ENCODE measurements around the gene CTCF. TPM values are rescaled to one million over a fixed set of nuclear protein-coding genes. Genes with fewer than 3 reads are reported as not detected.

CTCF gene
- total and polyA plus RNA-seq, 2 donors (not counting 3 experiments of a cell fraction or from before 2014, with no cell fraction given), result 20.7 to 40.0 TPM

- H3K27me3 ChIP-seq (ENCODE audit: control insufficient read depth in 2 of 2, insufficient read depth in 2 of 2, low read length in 2 of 2), result peaks cover 6 to 11% of the 10 kb centered on the region in 2 experiments
- no TSS peak for BruUV-seq (replicated peaks)
- H2AFZ ChIP-seq (ENCODE audit: low read depth, low read length), result no peak overlapping the region
- H3K9me3 ChIP-seq (replicated peaks; ENCODE audit: control insufficient read depth, insufficient read depth, low read length), result no peaks in the 10 kb centered on the region
- intact Hi-C loops (cut with micrococcal nuclease), result no loop called here
- TF ChIP-seq FOS (IDR thresholded peaks at IDR 0.05; ENCODE audit: borderline replicate concordance, insufficient read depth, low read length) (no peak), JUN (IDR thresholded peaks at IDR 0.05; ENCODE audit: borderline replicate concordance, insufficient read depth, insufficient read length, low read depth) (no peak), GATA2 (IDR thresholded peaks at IDR 0.05; ENCODE audit: insufficient read depth, insufficient read length, low read depth, low read length) (no peak), POLR2AphosphoS5 (IDR thresholded peaks at IDR 0.05; ENCODE audit: insufficient read depth, low read depth, low read length) (no peak), POLR2A (IDR thresholded peaks at IDR 0.05; ENCODE audit: low read depth, low read length) (no peak), CTCF (IDR thresholded peaks at IDR 0.05; ENCODE audit: extremely low read depth in 1 of 2, insufficient read depth in 1 of 2, low read depth in 1 of 2, low read length in 2 of 2) (no peak), EZH2 (IDR thresholded peaks at IDR 0.05; ENCODE audit: borderline replicate concordance, low read depth, low read length, severe bottlenecking) (no peak), MAX (IDR thresholded peaks at IDR 0.05; ENCODE audit: insufficient read depth, insufficient read length) (no peak), MYC (IDR thresholded peaks at IDR 0.05; ENCODE audit: low read depth, low read length) (no peak)
- FAIRE-seq, result no peak
- H3K9ac ChIP-seq (replicated peaks; ENCODE audit: extremely low read depth, insufficient read depth, low read length), result no peak overlapping the region
- no peaks in the 10 kb centered on the region for H3K9me1 ChIP-seq (replicated peaks; ENCODE audit: control insufficient read depth, extremely low read depth, insufficient read depth, low read length)
- peaks cover 14% of the 10 kb centered on the region for H3K4me1 ChIP-seq (ENCODE audit: control insufficient read depth, extremely low read depth, insufficient read depth, low read length)
- no peak overlapping the region for H3K27ac ChIP-seq (ENCODE audit: insufficient read depth, low read depth, low read length)
- H3K4me3 ChIP-seq (replicated peaks in 1 of 3; ENCODE audit: insufficient read depth in 1 of 3, low read depth in 1 of 3, low read length in 3 of 3), result no peak overlapping the region
- ChIA-PET POLR2A (no interaction called here), CTCF (interaction anchor here (0.8 to 2.3 kb wide), 3 partner anchors 10 to 137 kb away, joined by 3 to 11 read pairs (median 5); partner anchors contain the start of gene CARMIL2)
- H3K4me2 ChIP-seq (ENCODE audit: insufficient read depth, low read length), result no peak overlapping the region
- no peak for DNase-seq (ENCODE audit: low read depth, low spot score)
- dilution Hi-C loops (cut with MboI; ENCODE audit: extremely low pct_ligation_motif_present, low sequenced_read_pairs), result no loop called here
- peaks cover 0 to 4% of the 10 kb centered on the region in 2 experiments for H3K36me3 ChIP-seq (ENCODE audit: control insufficient read depth in 2 of 2, extremely low read depth in 1 of 2, insufficient read depth in 2 of 2, low read length in 2 of 2)
- H3K79me2 ChIP-seq (ENCODE audit: control insufficient read depth, insufficient read depth, low read length), result no peaks in the 10 kb centered on the region
- H4K20me1 ChIP-seq (replicated peaks; ENCODE audit: control insufficient read depth, extremely low read depth, insufficient read depth, low read length), result no peaks in the 10 kb centered on the region
Observed at GRCh38 chr16:67657751-67658518, 95.6 kb downstream of the CTCF start.

All from endothelial cell of umbilical vein (primary cell).